Keratinocyte (primary cell): Measurements from ENCODE around the gene CUX1. TPM values are rescaled to one million over a fixed set of nuclear protein-coding genes. Genes with fewer than 3 reads are reported as not detected.
"Not testable (repeated sequence)": the region's sequence is repeated elsewhere in the genome, so short reads cannot be mapped to it uniquely, and the experiment has no call there.

Source experiments
- DNase-seq: peaks from one replicate; pipeline ENCODE4 v3.0.0-alpha.2; 2011; ENCODE audit warnings: low read depth, missing footprints, low spot score
- FAIRE-seq: peaks from 2 replicates; lab custom pipeline; 2011; peaks lifted over from hg19 to GRCh38; lab: Jason Lieb, UNC
- H2AFZ ChIP-seq: 2 replicates; pipeline ENCODE4 v1.6.0; 2012; ENCODE audit warnings: low read length, control low read depth, inconsistent platforms; ENCODE audit not compliant: control insufficient read depth
- H3K27ac ChIP-seq: 2 replicates; pipeline ENCODE4 v1.5.1; 2011; ENCODE audit warnings: low read length; ENCODE audit not compliant: control insufficient read depth, insufficient read depth
- H3K27me3 ChIP-seq: 3 replicates; pipeline ENCODE4 v1.6.0; 2011; ENCODE audit warnings: low read length; ENCODE audit not compliant: control insufficient read depth, insufficient read depth; ENCODE audit errors: extremely low read depth
- H3K36me3 ChIP-seq, 2 experiments: 2 replicates in 1 of 2; 3 replicates in 1 of 2; pipeline ENCODE4 v1.5.1; 2011; ENCODE audit warnings: low read length in 2 of 2, mild to moderate bottlenecking in 1 of 2; ENCODE audit not compliant: control insufficient read depth in 2 of 2, insufficient read depth in 2 of 2; ENCODE audit errors: extremely low read depth in 1 of 2
- H3K4me1 ChIP-seq: 3 replicates; pipeline ENCODE4 v1.5.1; 2011; ENCODE audit warnings: low read length; ENCODE audit not compliant: control insufficient read depth, insufficient read depth; ENCODE audit errors: extremely low read depth
- H3K4me2 ChIP-seq: 3 replicates; pipeline ENCODE4 v1.6.0; 2011; ENCODE audit warnings: low read depth, low read length; ENCODE audit not compliant: control insufficient read depth, insufficient read depth; ENCODE audit errors: extremely low read depth
- H3K4me3 ChIP-seq, 3 experiments: fragments of 200-600 bp in 1 of 3; sonication (generic) in 1 of 3; 2 replicates in 2 of 3; 3 replicates in 1 of 3; pipeline ENCODE4 v1.5.1; 2011 to 2016; ENCODE audit warnings: low read length in 3 of 3, mild to moderate bottlenecking in 3 of 3, control low read depth in 2 of 3, inconsistent platforms in 1 of 3, low read depth in 1 of 3, mixed read lengths in 1 of 3, mixed run types in 1 of 3, moderate library complexity in 1 of 3; ENCODE audit not compliant: control insufficient read depth in 2 of 3, insufficient read depth in 2 of 3; ENCODE audit errors: extremely low read depth in 1 of 3
- H3K79me2 ChIP-seq: 2 replicates; pipeline ENCODE4 v1.6.0; 2012; ENCODE audit warnings: low read length; ENCODE audit not compliant: control insufficient read depth, insufficient read depth
- H3K9ac ChIP-seq: 3 replicates; pipeline ENCODE4 v1.6.0; 2011; ENCODE audit warnings: low read length; ENCODE audit not compliant: control insufficient read depth, insufficient read depth; ENCODE audit errors: extremely low read depth
- H3K9me1 ChIP-seq: 3 replicates; pipeline ENCODE4 v1.6.0; 2011; ENCODE audit warnings: low read length; ENCODE audit not compliant: control insufficient read depth, insufficient read depth; ENCODE audit errors: extremely low read depth
- H3K9me3 ChIP-seq: 2 replicates; pipeline ENCODE4 v1.5.1; 2012; ENCODE audit warnings: low read depth, low read length; ENCODE audit not compliant: control insufficient read depth
- H4K20me1 ChIP-seq: 3 replicates; pipeline ENCODE4 v1.6.0; 2011; ENCODE audit warnings: low read length; ENCODE audit not compliant: control insufficient read depth, insufficient read depth; ENCODE audit errors: extremely low read depth
- EZH2 ChIP-seq: IDR thresholded peaks from one replicate; pipeline ENCODE4 v1.6.1; 2012; ENCODE audit warnings: inconsistent platforms, mild to moderate bottlenecking, low read length, moderate library complexity
- dilution Hi-C: fragments of 300-500 bp; cut with MboI; formaldehyde crosslinking; loops from one replicate; pipeline ENCODE4 v1.7.0; 2020; ENCODE audit warnings: low sequenced_read_pairs; ENCODE audit not compliant: extremely low pct_ligation_motif_present
- polyA plus RNA-seq, 5 experiments: library from polyadenylated mRNA; depleted of rRNA in 3 of 5; stranded (reverse) in 3 of 5; stranded (forward) in 1 of 5; unstranded in 1 of 5; fragments of >200 nt; gene quantifications; 1 replicate in 1 of 5; 2 replicates in 3 of 5; 3 replicates in 1 of 5; pipeline versions ENCODE4 v1.2.1 to v1.2.3, GENCODE V29; 2011 to 2012; ENCODE audit warnings: missing spikeins in 2 of 5, low read depth in 1 of 5, low replicate concordance in 1 of 5
- TF ChIP-seq, protein P1 (sequence below), 3 experiments: IDR thresholded peaks in 1 of 3; conservative IDR thresholded peaks in 1 of 3; optimal IDR thresholded peaks in 1 of 3; 2 replicates in 2 of 3; 3 replicates in 1 of 3; pipeline versions ENCODE3 to v1.5.1; 2011; ENCODE audit warnings: low read length in 3 of 3, mild to moderate bottlenecking in 3 of 3, moderate library complexity in 2 of 3, control low read depth in 1 of 3, inconsistent platforms in 1 of 3; ENCODE audit not compliant: insufficient read depth in 2 of 3; ENCODE audit errors: extremely low read depth in 1 of 3

CUX1 gene
- polyA plus RNA-seq, 1 donor (not counting 4 experiments of a cell fraction or from before 2014, with no cell fraction given) = 18.3 TPM

DNA sequence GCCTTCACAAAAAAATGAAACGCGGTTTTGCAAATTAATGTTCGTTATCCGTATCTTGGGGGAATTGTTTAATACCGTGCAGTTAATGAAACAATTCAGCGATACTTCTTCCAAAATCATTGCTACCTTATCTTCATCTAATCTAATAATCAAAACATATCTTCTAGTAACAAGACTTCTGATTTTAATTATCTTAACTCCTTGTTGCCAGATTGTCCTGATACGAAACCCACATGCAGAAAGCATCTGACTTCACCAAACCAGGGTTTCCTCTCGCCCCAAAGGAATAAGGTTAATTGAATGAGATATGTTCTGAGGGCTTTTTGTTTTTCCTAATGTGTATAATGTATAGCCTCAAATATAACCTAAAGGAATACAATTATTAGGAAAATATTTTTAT, 364.1 kb downstream of the CUX1 start:
- H3K9me3 ChIP-seq = no peaks in the 10 kb centered on the region
- H3K79me2 ChIP-seq = no peaks in the 10 kb centered on the region
- no peak overlapping the region for H3K27ac ChIP-seq
- TF ChIP-seq EZH2 = no peak
- TF ChIP-seq, protein P1, sequence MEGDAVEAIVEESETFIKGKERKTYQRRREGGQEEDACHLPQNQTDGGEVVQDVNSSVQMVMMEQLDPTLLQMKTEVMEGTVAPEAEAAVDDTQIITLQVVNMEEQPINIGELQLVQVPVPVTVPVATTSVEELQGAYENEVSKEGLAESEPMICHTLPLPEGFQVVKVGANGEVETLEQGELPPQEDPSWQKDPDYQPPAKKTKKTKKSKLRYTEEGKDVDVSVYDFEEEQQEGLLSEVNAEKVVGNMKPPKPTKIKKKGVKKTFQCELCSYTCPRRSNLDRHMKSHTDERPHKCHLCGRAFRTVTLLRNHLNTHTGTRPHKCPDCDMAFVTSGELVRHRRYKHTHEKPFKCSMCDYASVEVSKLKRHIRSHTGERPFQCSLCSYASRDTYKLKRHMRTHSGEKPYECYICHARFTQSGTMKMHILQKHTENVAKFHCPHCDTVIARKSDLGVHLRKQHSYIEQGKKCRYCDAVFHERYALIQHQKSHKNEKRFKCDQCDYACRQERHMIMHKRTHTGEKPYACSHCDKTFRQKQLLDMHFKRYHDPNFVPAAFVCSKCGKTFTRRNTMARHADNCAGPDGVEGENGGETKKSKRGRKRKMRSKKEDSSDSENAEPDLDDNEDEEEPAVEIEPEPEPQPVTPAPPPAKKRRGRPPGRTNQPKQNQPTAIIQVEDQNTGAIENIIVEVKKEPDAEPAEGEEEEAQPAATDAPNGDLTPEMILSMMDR (optimal IDR thresholded peaks at IDR 0.05 in 1 of 3, IDR thresholded peaks at IDR 0.05 in 1 of 3, conservative IDR thresholded peaks at IDR 0.05 in 1 of 3; ENCODE audit: extremely low read depth in 1 of 3, insufficient read depth in 2 of 3, low read length in 3 of 3) = no peak
- no peaks in the 10 kb centered on the region for H3K9me1 ChIP-seq
- H3K9ac ChIP-seq = no peak overlapping the region
- no peaks in the 10 kb centered on the region for H4K20me1 ChIP-seq
- no peak for FAIRE-seq
- DNase-seq = no peak
- dilution Hi-C loops = no loop called here
- H3K27me3 ChIP-seq = no peaks in the 10 kb centered on the region
- H3K4me1 ChIP-seq = no peaks in the 10 kb centered on the region
- peaks cover 0 to 13% of the 10 kb centered on the region in 2 experiments for H3K36me3 ChIP-seq
- no peak overlapping the region for H2AFZ ChIP-seq
- H3K4me3 ChIP-seq = no peak overlapping the region
- no peak overlapping the region for H3K4me2 ChIP-seq

- Histone ChIP-seq H3K4me1 (no peaks in the 10 kb centered on the region), H3K9me1 (no peaks in the 10 kb centered on the region), H3K4me3 (no peak overlapping the region), H3K27ac (no peak overlapping the region), H3K9ac (no peak overlapping the region), H3K79me2 (no peaks in the 10 kb centered on the region), H3K27me3 (no peaks in the 10 kb centered on the region), H4K20me1 (no peaks in the 10 kb centered on the region), H3K9me3 (no peaks in the 10 kb centered on the region), H3K36me3 (peaks cover under 1 to 13% of the 10 kb centered on the region in 2 experiments), H3K4me2 (no peak overlapping the region), H2AFZ (no peak overlapping the region)
- DNase-seq = no peak
- no peak for FAIRE-seq
- dilution Hi-C loops = no loop called here
- TF ChIP-seq, protein P1 (optimal IDR thresholded peaks at IDR 0.05 in 1 of 3, IDR thresholded peaks at IDR 0.05 in 1 of 3, conservative IDR thresholded peaks at IDR 0.05 in 1 of 3; ENCODE audit: extremely low read depth in 1 of 3, insufficient read depth in 2 of 3, low read length in 3 of 3) = no peak
- TF ChIP-seq EZH2 = no peak
Observed at GRCh38 chr7:102182016-102182415, 364.6 kb downstream of the CUX1 start.

DNA sequence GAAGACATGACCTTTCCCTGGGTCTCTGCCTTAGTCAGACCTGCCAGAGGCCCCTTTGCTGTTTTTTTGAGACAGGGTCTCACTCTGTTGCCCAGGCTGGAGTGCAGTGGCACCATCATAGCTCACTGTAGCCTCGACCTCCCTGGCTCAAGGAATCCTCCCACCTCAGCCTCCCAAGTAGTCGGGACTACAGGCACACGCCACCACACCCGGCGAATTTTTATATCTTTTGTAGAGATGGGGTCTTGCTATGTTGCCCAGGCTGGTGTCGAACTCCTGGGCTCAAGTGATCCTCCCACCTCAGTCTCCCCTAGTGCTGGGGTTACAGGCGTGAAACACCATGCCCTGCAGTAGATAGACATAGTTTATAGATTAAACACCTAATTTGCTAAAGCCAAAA, 366.4 kb downstream of the CUX1 start:
- H3K4me1 ChIP-seq, H3K9me1 ChIP-seq, DNase-seq, H3K27me3 ChIP-seq, H4K20me1 ChIP-seq, FAIRE-seq, H3K79me2 ChIP-seq, H3K4me3 ChIP-seq, H3K27ac ChIP-seq, dilution Hi-C loops, H3K4me2 ChIP-seq, H3K9me3 ChIP-seq, H3K36me3 ChIP-seq, H3K9ac ChIP-seq, H2AFZ ChIP-seq: not testable (repeated sequence)
